GM19099 (cell line): Measurements from ENCODE around the gene RAC2.

Experiments
- POLR2A ChIP-seq: IDR thresholded peaks from 3 replicates; pipeline ENCODE4 v1.6.1; 2011; ENCODE audit warnings: low read depth; ENCODE audit not compliant: insufficient read length; ENCODE audit errors: extremely low read depth

The RAC2 gene

GRCh38 chr22:37202001-37202555 lies 42.0 kb downstream of the RAC2 start:
- TF ChIP-seq POLR2A = no peak

DNA sequence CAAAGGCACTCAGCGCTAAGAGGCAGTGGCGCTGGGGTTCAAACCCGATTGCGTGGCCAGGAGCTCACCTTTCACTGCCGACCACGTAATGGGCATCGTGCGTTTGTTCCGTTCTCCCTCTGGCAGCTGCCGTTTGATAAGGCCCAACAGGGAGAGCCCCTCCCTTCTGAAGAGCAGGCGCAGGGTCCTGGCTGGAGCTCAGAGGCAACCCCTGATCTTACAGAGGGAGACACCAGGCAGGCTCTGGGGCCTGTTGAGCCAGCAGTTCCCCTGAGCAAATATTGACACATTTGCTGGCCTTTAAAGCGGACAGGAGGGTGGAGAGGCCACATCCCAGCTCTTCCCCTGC lies 44.3 kb downstream of the RAC2 start:
- TF ChIP-seq POLR2A = no peak

DNA sequence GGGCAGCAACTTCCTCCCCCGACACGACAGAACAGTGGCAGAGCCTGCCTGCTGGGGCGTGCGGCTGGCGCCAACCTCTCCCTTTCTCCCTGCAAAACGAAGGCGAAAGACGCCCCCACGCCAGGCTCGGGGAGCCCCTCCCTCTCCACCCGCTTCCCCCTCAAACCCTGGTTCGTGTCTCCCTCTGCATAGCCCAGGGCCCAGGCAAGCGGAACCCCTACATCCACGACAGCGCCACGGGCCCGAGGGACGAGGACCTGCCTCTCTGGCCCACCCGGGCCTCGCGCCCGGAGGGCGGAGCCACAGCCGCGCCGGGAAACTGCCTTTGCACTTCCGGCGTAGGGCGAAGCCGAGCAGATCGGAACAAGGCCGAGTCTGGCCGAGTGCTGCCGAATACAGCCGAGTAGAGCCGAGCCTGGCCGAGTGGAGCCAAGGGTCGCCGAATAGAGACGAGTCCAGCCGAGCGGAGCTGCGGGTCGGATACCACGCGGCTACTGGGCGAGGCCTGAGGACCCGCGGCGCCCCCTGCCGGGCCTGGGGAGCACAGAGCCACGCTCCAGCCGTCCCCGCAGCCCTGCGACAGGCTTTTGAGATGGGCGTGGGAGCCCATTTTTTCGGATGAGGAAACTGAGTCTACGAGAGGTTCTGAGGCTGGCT lies 44.8 kb downstream of the RAC2 start:
- TF ChIP-seq POLR2A = peak; percentile 96

- no peak for TF ChIP-seq POLR2A
Observed at GRCh38 chr22:37198258-37199102, 45.6 kb downstream of the RAC2 start.

DNA sequence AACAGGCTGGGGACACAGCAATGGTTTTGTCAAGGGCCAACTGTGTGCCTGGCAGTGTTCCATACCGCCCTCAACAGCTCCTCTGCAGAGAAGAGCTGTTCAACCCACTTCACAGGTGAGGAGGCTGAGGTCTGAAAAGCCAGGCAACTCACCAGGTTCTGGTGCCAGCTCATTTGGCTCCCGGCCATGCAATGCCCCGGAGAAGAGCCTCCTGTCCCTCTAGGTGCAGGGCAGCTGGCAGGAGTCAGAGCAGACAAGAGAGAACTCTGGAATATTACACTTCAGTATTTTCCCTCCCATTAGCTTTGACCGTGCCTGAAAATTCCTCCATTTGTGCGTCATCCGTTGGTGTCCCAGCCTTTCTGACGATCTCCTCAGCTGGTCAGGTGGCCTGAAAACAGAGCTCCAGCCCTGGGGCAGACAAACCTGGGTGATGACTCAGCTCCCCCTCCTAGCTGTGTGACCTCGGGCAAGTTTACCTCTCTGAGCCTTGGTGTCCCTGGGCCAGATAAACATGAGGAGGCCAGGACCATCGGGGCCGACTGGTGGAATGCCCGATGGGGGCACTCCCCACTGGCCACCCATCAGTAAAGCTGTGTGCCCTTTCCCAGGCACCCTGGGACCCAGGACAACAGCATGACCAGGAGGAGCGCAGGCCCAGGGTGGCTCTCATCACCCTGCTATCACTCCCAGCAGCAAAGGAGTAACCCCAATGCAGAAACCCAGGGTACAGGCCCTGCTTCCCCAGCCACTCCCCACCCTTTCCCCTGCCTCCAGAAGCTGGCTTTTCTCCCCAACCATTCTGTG lies 46.4 kb downstream of the RAC2 start:
- no peak for TF ChIP-seq POLR2A

DNA sequence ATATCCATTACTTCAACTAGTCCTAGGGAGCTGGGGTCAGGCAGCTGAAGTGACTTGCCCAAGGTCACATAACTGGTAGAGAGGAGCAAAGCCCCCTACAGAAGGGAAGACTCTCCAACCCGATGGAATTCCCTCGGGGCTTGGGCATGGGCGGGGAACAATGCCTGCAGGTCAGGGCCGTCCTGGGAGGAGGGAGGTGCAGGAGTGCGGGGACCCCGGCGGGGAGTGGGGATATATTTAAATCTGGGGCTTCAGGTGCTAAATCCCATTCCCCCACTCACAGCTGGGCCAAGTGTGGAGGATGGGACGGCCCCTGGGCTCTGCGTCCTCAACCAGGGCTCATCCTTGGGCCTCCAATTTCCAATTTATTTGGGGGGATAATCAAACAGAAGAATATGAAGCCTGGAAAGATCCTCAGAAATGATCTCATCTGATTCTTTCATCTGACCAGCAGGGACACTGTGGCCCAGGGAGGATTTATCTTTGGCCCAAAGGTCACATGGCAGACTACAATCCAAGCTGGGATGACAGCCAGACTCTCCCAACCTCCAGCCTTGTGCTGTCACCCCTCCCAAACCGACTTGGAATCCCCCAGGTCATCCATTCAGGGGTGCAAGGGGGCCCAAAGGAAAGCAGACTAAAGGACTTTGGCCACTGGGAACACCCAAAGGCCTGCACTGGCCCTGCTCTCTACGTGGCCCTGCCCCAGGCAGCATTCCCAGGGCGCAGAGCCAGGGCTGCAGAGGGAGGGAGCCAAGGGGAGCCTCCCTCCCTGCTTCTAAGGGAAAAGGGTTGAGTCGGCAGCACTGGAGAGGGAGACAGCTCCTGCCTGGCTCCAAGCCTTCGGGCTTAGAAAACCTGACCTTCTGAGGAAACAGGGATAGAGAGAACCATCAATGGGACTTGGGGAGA lies 47.3 kb downstream of the RAC2 start:
- no peak for TF ChIP-seq POLR2A

DNA sequence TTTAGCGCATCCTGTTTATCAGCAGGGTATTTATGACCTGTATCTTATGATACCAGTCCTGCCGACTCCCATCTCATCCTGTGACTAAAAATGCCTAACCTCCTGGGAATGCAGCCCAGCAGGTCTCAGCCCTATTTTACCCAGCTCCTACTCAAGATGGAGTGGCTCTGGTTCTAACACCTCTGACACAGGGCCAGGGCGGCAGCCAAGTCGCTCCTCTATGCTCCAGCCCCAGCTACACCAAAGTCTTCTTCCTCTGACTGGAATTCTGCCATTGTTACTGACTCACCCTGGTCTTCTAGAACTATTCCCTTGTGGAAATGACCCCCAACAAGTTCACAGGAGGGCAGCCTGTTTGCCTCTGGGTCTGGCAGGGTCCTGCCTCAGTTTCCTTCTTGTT lies 48.1 kb downstream of the RAC2 start:
- TF ChIP-seq POLR2A = no peak

DNA sequence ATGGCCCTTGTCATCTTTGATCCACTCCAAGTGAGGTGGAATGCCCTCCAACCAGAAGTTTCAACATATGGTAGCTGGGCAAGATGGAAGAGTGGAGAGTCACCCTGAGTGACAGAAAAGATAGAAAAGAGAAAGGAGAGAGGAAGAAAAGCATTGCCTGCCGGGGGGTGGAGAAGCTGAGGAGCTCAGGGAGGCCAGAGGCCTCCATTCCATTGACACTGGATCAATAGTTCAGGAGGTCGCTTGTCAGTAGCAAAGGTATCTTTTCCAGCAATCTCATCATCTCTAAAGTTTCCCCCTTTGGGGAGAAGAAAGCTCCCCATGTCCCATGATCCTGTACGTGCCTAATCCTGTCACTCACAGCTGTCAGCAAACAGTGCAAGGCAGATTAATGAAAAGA lies 49.3 kb downstream of the RAC2 start:
- no peak for TF ChIP-seq POLR2A

DNA sequence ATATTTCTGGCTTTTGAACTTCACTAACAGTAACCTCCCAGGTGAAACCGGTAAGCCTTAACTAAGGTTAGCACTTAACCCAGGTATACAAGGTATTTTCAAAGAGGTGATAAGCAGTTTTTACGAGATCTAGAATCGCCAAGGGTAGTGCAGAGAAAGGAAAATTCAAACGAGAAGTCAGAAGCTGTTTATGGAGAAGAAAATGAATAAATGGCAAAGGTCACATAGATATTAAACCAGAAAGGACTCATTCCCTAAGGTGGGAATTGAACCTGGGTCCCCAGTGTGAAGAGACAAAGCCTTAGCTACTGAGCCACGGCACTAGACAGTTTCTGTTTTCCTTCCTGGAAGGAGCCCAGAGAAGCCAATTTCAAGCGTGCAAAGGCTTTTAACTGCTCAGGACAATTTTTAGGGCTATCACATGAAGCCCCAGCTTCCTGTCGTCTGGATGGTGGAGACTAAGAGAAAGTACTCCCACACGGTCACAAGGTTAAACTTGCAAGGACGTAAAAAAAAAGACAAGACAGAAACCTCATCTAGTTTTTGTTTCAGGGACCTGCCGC lies 50.4 kb downstream of the RAC2 start:
- TF ChIP-seq POLR2A = no peak

DNA sequence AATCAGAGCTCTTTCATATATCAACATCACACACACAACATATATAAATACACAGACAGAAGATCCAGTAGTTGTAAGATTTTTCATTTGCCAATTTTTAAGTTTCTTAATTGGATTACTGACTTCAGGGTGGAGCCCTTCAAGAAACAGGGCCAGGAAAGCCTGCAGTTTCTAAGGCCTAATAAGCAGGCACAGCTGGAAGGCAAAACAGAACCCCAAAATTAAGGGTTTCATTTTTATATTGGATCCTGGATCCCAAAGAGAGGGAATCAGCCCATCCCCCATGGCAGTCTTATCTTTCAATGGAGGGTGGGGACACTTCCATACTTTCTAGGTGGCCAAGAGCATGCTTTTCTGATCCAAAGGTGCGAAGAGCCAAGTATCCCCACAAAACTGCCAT lies 51.3 kb downstream of the RAC2 start:
- TF ChIP-seq POLR2A = no peak

- no peak for TF ChIP-seq POLR2A
Observed at GRCh38 chr22:37192204-37192603, 51.9 kb downstream of the RAC2 start.

GRCh38 chr22:37190262-37190780 lies 53.7 kb downstream of the RAC2 start:
- no peak for TF ChIP-seq POLR2A

- no peak for TF ChIP-seq POLR2A
Observed at GRCh38 chr22:37188901-37189466, 55.1 kb downstream of the RAC2 start.

GRCh38 chr22:37187891-37188761 lies 55.9 kb downstream of the RAC2 start, which contains the start of gene C1QTNF6:
TSS of gene C1QTNF6 (minus strand) at chr22:37188247. CDS start at chr22:37188213, 34 bp downstream.
- TF ChIP-seq POLR2A = no peak
